OCI-LY7 (cell line): ENCODE measurements around the gene FAM13A.

Experiments
- CTCF ChIP-seq: fragments of 200-600 bp; sonication (generic); conservative IDR thresholded peaks from 2 replicates; pipeline ENCODE4 v1.5.1; 2014; ENCODE audit warnings: mild to moderate bottlenecking, antibody characterized with exemption, low read length, moderate library complexity, mixed read lengths
- EZH2phosphoT487 ChIP-seq: fragments of 200-600 bp; sonication (generic); IDR thresholded peaks from 2 replicates; pipeline ENCODE4 v1.6.1; 2018; ENCODE audit warnings: low read depth, borderline replicate concordance, mild to moderate bottlenecking, mixed run types, antibody characterized with exemption, low read length, moderate library complexity, mixed read lengths

GRCh38 chr4:88681209-88681608 is 375.8 kb downstream of the FAM13A start:
- TF ChIP-seq CTCF (no peak), EZH2phosphoT487 (no peak)
